Mucosa of rectum (tissue), 2 donors: Measurements from ENCODE around the gene CNN2.

Source experiments
- H3K27ac ChIP-seq, 2 donors: one replicate each; pipeline ENCODE4 v1.7.0; 2013; ENCODE audit warnings: inconsistent platforms in 2 of 2, low read depth in 2 of 2, low read length in 2 of 2
- H3K27me3 ChIP-seq, 2 donors: one replicate each; pipeline ENCODE4 v1.7.0; 2013; ENCODE audit warnings: low read length in 2 of 2; ENCODE audit not compliant: control insufficient read depth in 2 of 2, insufficient read depth in 2 of 2
- H3K36me3 ChIP-seq, 2 donors: one replicate each; pipeline ENCODE4 v1.7.0; 2013; ENCODE audit warnings: low read length in 2 of 2; ENCODE audit not compliant: control insufficient read depth in 2 of 2, insufficient read depth in 2 of 2
- H3K4me1 ChIP-seq, 2 donors: one replicate each; pipeline ENCODE4 v1.7.0; 2013; ENCODE audit warnings: low read length in 2 of 2, mild to moderate bottlenecking in 1 of 2; ENCODE audit not compliant: control insufficient read depth in 2 of 2, insufficient read depth in 2 of 2
- H3K4me3 ChIP-seq, 2 donors: one replicate each; pipeline ENCODE4 v1.7.0; 2013; ENCODE audit warnings: low read length in 2 of 2
- H3K9ac ChIP-seq, 2 donors: one replicate each; pipeline ENCODE4 v1.7.0; 2013; ENCODE audit warnings: low read length in 2 of 2, low read depth in 1 of 2, mild to moderate bottlenecking in 1 of 2
- H3K9me3 ChIP-seq, 2 donors: one replicate each; pipeline ENCODE4 v1.7.0; 2013; ENCODE audit warnings: low read length in 2 of 2; ENCODE audit not compliant: control insufficient read depth in 2 of 2
- donor health status: healthy.
- donor health status: Normal muscosa, but diverticular disease.

The CNN2 gene

DNA sequence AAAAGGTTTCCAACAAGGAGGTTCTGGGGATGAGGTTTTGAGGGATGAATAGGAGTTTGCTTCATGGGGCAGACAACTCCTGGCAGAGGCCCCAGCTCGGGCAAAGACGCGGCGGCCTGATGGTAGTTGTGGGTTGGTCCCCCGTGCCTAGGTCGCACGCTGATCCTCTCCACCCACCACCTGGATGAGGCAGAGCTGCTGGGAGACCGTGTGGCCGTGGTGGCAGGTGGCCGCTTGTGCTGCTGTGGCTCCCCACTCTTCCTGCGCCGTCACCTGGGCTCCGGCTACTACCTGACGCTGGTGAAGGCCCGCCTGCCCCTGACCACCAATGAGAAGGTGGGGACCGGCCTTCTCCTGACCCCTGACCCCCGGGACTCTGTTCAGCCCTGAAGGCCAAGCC is 25.4 kb downstream of the CNN2 start:
- Histone ChIP-seq H3K27me3 (no peaks in the 10 kb centered on the region), H3K9ac (no peak overlapping the region), H3K4me1 (peaks cover 0 to 2% of the 10 kb centered on the region in 2 donors), H3K36me3 (peaks cover 0 to 4% of the 10 kb centered on the region in 2 donors), H3K27ac (no peak overlapping the region), H3K9me3 (no peaks in the 10 kb centered on the region), H3K4me3 (no peak overlapping the region)

DNA sequence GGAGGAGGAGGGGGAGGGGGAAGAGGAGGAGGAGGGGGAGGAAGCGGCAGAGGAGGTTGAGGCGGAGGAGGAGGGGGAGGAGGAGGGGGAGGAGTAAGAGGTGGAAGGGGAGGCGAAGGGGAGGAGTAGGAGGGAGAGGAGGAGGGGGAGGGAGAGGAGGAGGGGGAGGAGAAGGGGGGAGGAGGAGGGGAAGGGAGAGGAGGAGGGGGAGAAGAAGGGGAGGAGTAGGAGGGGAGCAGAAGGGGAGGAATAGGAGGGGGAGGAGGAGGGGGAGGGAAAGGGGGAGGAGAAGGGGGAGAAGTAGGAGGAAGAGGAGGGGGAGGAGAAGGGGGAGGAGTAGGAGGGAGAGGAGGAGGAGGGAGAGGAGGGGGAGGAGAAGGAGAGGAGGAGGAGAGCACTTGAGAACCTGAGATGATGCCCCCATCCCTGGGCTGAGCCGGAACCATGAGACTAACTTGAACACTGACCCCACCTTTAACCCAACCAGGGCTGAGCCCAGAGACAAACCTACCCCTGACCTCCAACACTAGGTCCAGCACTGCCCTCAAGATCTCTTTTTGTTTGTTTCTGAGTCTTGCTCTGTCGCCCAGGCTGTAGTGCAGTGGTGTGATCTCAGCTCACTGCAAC is 26.1 kb downstream of the CNN2 start:
- Histone ChIP-seq H3K9ac (no peak overlapping the region), H3K27me3 (no peaks in the 10 kb centered on the region), H3K9me3 (no peaks in the 10 kb centered on the region), H3K4me3 (no peak overlapping the region), H3K4me1 (peaks cover 0 to 2% of the 10 kb centered on the region in 2 donors), H3K36me3 (peaks cover 0 to 4% of the 10 kb centered on the region in 2 donors), H3K27ac (no peak overlapping the region)

DNA sequence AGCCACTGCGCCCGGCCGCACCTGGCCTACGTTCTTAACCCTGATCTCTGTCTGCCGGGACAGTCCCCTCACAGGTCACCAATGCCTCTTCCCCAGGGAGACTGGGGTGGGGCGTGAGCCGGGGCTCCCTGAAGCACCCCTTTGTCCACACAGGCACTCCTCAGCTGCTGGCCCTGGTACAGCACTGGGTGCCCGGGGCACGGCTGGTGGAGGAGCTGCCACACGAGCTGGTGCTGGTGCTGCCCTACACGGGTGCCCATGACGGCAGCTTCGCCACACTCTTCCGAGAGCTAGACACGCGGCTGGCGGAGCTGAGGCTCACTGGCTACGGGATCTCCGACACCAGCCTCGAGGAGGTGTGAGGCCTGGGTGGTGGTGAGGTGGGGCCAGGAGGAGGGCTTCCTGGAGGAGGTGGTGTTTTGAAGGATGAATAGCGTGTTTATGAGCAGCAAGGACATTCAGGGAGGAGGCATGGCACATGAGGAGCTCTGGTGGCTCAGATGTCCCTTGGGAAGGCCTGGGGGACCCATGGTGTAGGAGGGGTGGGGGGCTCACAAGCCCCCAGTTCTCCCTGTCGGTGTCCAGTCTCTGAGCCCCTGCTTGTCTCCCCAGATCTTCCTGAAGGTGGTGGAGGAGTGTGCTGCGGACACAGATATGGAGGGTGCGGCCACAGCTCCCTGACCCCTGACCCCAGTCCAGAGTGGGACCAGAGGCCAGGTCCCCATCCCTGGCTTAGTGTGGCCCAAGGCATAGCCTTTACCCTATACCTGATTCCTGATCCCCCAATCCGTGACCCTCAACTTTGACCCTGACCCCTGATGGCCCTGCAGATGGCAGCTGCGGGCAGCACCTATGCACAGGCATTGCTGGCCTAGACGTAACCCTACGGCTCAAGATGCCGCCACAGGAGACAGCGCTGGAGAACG is 27.0 kb downstream of the CNN2 start:
- H3K27me3 ChIP-seq: no peaks in the 10 kb centered on the region

DNA sequence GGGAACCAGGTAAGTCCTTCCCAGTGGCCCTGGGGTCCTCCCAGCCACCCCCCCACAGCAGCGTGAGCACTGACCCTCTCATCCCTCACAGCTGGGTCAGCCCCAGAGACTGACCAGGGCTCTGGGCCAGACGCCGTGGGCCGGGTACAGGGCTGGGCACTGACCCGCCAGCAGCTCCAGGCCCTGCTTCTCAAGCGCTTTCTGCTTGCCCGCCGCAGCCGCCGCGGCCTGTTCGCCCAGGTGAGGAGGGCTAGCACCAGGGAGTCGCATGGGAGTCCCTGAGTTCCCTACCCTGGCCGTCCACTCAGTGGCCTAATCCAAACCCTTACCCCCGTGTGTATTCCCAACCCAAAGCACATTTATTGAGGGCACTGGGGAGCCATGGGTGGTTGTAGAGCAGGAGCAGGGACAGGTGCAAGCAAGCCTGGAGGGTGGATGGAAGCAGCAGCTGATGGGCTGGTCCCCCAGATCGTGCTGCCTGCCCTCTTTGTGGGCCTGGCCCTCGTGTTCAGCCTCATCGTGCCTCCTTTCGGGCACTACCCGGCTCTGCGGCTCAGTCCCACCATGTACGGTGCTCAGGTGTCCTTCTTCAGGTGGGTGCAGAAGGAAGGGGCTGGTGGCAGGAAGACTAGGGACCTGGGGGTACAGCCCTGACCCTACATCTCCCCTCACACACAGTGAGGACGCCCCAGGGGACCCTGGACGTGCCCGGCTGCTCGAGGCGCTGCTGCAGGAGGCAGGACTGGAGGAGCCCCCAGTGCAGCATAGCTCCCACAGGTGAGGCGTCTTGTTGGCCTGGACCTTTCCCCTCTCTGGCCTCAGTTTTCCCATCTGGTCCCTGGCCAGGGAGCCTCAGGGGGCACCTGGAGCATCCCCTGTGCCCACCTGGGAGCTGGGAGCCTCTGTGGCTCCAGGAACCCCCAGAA is 28.0 kb downstream of the CNN2 start:
- no peaks in the 10 kb centered on the region for H3K9me3 ChIP-seq
- H3K27ac ChIP-seq: no peak overlapping the region
- H3K4me3 ChIP-seq: no peak overlapping the region
- H3K36me3 ChIP-seq: peaks cover 0 to 7% of the 10 kb centered on the region in 2 donors
- no peaks in the 10 kb centered on the region for H3K4me1 ChIP-seq
- H3K27me3 ChIP-seq: no peaks in the 10 kb centered on the region
- no peak overlapping the region for H3K9ac ChIP-seq

More for the DNA sequence above, 27.0 kb downstream of the CNN2 start:
- Histone ChIP-seq H3K4me1 (no peaks in the 10 kb centered on the region), H3K27ac (no peak overlapping the region), H3K4me3 (no peak overlapping the region), H3K36me3 (peaks cover 0 to 4% of the 10 kb centered on the region in 2 donors), H3K9ac (no peak overlapping the region), H3K9me3 (no peaks in the 10 kb centered on the region)

DNA sequence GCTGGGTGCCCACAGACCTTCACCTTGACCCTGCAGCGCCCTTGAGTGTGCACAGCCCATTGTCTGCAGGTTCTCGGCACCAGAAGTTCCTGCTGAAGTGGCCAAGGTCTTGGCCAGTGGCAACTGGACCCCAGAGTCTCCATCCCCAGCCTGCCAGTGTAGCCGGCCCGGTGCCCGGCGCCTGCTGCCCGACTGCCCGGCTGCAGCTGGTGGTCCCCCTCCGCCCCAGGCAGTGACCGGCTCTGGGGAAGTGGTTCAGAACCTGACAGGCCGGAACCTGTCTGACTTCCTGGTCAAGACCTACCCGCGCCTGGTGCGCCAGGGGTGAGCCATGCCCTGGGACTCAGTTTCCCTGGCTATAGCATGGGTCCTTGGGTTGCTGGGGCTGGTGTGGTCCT is 28.6 kb downstream of the CNN2 start:
- Histone ChIP-seq H3K27ac (no peak overlapping the region), H3K4me1 (no peaks in the 10 kb centered on the region), H3K36me3 (peaks cover 0 to 7% of the 10 kb centered on the region in 2 donors), H3K4me3 (no peak overlapping the region), H3K9ac (no peak overlapping the region), H3K9me3 (no peaks in the 10 kb centered on the region), H3K27me3 (no peaks in the 10 kb centered on the region)

DNA sequence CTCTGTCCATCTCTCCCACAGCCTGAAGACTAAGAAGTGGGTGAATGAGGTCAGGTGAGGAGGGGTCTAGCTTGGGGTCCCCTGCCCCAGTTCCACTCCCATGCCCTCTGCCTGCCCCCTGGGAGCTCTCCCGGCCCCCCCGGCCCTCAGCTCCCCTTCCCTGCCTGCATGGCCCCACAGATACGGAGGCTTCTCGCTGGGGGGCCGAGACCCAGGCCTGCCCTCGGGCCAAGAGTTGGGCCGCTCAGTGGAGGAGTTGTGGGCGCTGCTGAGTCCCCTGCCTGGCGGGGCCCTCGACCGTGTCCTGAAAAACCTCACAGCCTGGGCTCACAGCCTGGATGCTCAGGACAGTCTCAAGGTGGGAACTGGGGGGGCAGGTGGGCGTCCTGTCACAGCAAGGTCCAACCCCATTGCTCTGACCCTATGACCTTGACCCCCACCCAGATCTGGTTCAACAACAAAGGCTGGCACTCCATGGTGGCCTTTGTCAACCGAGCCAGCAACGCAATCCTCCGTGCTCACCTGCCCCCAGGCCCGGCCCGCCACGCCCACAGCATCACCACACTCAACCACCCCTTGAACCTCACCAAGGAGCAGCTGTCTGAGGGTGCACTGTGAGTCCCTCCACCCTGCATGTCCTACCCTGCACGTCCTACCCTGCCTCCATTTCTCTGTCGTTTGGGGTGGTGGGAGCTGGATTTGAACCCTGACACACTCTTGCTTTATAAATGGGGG is 29.6 kb downstream of the CNN2 start:
- Histone ChIP-seq H3K27me3 (no peaks in the 10 kb centered on the region), H3K4me3 (no peak overlapping the region), H3K9ac (no peak overlapping the region), H3K27ac (no peak overlapping the region), H3K9me3 (no peaks in the 10 kb centered on the region), H3K36me3 (peaks cover 0 to 7% of the 10 kb centered on the region in 2 donors), H3K4me1 (no peaks in the 10 kb centered on the region)

DNA sequence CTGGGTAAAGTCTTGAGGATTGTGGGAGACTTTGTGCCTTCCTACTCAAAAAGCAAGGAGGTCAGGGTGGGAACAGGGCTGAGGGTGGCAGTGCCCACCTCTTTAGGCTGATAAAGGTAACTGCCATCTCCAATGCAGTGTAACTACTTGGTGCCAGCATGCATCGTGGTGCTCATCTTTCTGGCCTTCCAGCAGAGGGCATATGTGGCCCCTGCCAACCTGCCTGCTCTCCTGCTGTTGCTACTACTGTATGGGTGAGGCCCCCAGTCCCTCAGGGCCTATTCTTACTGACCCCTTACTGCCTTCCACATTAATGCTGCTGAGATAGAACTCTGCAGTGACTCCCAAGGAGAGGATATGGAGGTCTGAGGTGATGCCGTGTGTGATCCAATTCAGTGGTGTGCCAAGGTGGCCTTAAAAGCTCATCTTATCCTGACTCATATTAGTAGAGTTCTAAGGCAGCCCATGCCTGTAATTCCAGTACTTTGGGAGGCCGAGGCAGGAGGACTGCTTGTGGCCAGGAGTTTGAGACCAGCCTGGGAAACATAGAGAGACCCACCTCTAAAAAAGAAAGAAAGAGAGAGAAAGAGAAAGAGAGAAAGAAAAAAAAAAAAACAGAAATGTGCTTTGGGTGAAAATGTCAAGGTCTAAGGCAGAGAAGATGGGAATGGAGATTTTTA is 30.9 kb downstream of the CNN2 start:
- Histone ChIP-seq H3K9ac (no peak overlapping the region), H3K36me3 (peaks cover 0 to 7% of the 10 kb centered on the region in 2 donors), H3K9me3 (no peaks in the 10 kb centered on the region), H3K4me1 (no peaks in the 10 kb centered on the region), H3K4me3 (no peak overlapping the region), H3K27ac (no peak overlapping the region), H3K27me3 (no peaks in the 10 kb centered on the region)

DNA sequence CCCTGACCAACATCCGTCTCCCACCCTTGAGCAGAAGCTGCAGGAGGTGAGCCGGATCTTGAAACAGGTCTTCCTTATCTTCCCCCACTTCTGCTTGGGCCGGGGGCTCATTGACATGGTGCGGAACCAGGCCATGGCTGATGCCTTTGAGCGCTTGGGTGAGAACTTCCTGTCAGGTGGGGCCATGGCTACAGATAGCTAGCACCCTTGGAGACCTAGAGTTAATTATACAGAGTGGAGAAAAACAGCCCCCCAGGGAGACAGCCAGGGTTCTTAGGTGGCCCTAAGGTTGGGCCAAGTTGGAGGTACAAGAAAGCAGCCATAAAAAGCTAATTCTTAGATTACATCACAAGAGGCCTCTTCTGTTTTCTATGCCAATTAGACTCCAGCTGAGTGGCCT is 31.7 kb downstream of the CNN2 start:
- H3K36me3 ChIP-seq: peaks cover 0 to 7% of the 10 kb centered on the region in 2 donors
- H3K9me3 ChIP-seq: no peaks in the 10 kb centered on the region
- H3K4me1 ChIP-seq: no peaks in the 10 kb centered on the region
- no peaks in the 10 kb centered on the region for H3K27me3 ChIP-seq
- no peak overlapping the region for H3K9ac ChIP-seq
- H3K27ac ChIP-seq: no peak overlapping the region
- H3K4me3 ChIP-seq: no peak overlapping the region

DNA sequence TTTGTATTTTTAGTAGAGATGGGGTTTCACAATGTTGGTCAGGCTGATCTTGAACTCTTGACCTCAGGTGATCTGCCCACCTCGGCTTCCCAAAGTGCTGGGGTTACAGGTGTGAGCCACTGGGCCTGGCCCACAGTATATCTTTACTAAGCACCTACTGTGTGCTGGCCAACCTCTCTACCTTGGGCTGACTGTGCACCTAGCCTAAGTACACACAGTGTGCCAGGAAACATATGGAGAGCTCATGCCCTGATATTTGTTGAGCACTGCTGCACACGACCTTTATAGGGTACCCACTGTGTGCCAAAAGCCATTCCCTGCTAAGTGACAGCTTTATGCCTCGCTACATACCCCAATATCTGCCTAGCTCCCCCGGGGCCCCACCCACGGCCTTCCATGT is 34.3 kb downstream of the CNN2 start:
- Histone ChIP-seq H3K9ac (no peak overlapping the region), H3K4me1 (peaks cover 9 to 17% of the 10 kb centered on the region in 2 donors), H3K27ac (no peak overlapping the region), H3K4me3 (no peak overlapping the region), H3K36me3 (peaks cover 0 to 7% of the 10 kb centered on the region in 2 donors), H3K27me3 (no peaks in the 10 kb centered on the region), H3K9me3 (no peaks in the 10 kb centered on the region)
